Retina (tissue), 1 donor: ENCODE data around the gene IHH.

Experiments
- DNase-seq: peaks from one replicate; pipeline ENCODE4 v3.0.0-alpha.2; 2016

The IHH gene

GRCh38 chr2:219037783-219038499 lies 22.8 kb downstream of the IHH start:
- DNase-seq: no peak

GRCh38 chr2:219035942-219036341 lies 24.8 kb downstream of the IHH start:
- DNase-seq: no peak

DNA sequence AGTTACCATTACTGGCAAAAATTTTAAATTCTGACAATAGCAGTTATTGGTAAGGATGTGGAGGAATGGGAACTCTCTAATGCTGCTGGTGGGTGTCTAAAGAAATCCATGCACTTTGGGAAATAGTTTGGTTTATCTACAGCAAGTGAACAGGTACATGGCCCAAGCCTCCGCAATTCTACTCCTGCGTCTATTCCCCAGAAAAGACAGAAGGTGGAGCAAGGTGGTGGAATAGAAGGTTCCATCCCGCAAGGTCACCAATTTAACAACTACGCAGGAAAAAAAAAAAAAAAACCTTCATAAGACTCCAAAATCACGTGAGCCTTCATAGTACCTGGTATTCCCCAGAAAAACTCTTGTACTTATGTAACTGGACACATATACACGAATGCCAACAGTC lies 25.9 kb downstream of the IHH start:
- no peak for DNase-seq

DNA sequence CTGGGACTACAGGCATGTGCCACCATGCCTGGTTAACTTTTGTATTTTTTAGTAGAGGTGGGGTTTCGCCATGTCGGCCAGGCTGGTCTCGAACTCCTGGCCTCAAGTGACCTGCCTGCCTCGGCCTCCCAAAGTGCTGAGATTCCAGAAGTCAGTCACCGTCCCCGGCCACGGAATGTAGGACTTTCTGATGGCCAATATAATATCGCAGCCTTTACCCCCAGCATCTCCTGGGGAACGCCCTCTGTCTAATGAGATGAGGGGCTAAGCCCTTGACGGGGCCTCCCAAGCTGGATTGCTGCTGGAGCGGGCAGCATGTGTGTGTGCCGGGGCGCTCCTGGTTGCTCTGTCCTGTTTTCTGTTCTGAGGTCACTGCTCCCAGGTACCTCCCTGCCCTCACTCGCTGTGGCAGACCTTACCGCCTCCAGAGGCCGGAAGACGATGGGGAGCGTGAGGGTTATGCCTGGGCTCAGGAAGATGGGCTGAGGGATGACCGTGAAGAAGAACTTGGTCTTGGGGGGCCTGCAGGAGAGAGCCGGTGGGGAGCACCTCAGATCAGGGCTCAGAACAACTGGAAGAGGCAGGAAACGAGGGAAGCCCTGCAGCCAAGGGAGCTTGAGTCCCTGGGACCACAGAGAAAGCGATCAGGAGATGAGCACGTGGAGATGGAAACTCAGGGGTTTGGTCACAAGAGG lies 28.5 kb downstream of the IHH start:
- DNase-seq: no peak

DNA sequence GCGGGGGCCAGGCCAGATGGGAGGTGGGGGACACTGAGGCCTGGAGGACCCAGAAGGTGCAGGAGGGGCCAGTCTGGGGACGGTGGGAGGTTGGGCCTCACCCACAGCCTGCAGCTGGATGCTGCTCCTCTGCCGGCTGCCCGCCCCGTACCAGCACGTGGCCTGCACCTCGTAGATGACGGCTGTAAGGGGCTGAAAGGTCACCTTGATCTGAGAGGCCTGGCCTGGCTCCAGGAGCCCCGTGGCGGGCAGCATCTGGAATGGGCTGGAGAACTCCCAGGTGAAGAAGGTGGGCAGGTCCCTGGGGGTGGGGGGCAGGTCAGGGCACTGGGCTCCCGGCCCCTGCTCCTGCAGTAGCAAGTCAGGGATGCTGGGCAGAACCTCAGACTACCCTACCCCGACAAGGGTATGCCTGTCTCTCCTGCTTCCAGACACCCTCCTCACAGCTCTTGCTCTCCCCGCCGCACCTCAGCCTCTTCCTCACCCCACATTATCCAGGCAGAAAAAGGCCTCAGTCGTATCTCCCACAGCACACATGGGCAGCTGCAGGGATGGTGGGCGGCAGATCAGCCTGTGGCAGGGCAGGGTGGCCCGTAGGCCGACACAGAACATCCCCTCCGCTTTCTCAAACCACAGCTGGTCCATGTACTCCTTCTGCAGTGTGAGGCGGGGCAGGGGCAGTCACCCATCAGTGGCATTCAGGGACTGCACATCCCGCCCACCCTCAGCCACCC lies 29.5 kb downstream of the IHH start:
- DNase-seq: no peak

DNA sequence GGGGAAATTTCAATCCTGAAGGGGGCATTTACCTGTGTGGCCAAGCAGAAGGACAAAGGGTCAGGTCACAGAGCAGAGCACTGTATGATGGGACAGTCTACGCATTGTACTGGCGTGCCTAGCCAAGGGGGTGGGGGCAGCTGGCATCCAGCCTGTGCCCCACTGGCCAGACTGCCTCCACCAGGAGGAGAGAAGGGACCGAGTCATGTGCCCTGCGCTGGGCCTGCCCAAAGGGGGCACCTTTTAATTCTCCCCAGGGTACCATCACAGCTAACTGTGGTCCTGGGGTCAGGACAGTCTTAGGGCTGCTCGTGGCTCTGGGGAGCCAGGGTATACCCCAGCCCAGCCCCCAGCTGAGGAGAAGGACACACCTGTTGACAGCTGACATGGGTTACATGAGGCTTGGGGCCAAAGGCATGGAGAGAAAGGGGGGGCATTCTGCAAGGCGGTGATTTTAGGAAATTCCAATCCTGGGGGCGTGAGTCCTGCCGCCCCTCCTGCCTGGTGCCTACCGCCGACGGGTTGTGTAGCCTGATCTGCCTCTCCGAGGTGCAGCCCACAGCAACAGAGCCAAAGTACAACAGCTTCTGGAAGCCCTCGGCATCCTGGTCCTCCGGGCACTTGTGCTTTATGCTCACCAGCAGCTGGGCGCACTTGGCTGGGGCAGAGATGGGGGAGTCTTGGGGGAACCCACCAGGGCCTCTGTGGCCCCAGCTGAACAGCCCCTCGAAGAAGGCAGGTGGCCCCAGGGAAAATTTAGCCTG lies 30.4 kb downstream of the IHH start:
- DNase-seq: no peak

DNA sequence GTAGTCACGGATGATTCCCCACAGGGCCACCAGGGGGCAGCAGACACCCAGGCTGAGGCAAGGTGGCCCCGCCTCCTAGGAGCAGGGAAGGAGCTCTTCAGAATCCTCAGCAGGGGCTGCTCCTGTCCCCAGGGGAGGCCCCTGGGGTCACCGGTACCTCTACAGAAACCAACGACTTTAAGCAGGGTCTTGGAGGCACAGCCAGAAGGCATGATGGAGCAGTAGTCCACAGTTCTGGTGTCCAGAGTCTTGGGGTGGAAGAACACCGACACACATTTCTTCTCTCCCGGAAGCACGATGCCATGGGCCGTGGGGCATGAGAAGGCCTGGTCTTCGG lies 30.9 kb downstream of the IHH start:
- DNase-seq: peak; percentile 81

DNA sequence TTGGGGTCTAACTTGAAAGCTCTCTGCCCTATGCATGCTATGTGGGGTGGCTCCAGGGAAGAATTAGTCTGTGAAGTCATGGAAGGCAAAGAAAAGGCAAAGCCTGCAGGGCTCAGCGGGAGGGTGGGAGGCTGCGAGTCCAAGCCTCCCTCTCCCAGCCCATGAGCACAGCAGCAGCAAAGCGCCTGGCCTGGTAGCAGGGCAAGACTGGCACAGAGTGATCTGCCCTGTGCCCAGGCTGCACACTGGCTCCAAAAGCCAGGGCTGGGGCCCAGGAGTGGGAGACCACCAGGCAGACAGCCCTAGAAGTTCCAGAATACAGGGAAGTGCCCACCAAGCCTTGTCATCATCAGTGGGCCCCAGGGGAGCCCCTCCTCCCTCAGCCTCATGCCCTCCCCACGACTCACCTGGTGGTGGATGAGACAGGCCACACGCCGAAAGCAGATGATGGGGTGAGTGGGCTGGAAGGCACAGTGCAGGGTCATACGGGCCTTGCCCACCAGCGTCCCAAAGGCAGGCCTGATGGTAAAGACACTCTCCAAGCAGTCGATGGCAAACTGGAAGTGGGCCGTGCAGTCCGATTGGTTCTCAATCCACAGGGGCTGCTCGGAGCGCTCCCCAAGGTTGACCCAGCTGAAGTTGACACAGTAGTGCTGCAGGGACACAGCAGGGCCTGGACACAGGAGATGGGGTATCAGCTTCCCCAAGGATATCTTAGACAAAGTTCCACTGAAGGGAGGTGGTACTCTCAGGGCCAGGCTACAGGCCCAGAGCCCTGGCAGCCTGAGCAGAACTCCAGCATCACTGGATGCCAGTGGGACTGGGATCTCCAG lies 31.5 kb downstream of the IHH start:
- DNase-seq: no peak

DNA sequence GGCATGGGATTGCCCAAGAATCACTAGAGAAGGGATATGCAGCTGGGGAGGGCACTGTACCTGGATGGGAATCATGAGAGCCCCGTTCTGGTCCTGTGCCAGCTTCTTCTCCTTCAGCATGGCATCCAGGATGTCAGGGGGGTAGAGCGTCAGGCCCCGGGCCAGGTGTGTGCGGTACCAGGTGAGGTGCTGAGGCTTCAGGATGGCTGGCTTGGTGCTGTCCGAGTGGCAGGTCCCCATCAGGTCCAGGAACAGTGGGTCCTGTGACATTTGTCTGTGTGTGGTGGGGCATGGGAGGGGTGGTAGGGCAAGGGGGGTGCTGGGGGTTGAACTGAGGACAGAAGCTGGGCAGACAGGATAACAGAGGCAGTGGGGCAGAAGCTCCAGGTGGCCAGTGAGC lies 32.6 kb downstream of the IHH start:
- DNase-seq: no peak

GRCh38 chr2:219027511-219028055 lies 33.1 kb downstream of the IHH start:
- DNase-seq: no peak

DNA sequence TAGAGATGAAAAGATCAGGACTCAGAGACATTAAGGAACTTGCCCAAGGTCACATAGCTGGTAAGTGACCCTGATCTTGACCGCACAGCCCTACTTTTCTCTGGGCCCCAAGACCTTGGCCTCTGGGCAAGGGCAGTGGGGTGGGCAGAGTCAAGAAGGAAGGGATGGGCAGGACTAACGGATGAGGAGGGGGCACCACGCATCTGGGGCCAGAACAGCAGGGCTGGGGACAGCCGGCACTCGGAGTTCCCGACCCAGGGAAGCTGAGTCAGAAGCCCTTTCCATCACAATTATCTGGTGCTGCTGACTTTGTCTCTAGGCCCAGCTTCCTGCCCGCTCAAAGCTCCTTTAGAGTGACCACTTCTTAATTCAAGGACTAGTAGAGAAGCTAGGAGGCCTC lies 33.8 kb downstream of the IHH start:
- DNase-seq: no peak

- no peak for DNase-seq
These were observed 34.8 kb downstream of the IHH start for GRCh38 chr2:219025637-219026585.

GRCh38 chr2:219024059-219024458 lies 36.7 kb downstream of the IHH start:
- DNase-seq: no peak

DNA sequence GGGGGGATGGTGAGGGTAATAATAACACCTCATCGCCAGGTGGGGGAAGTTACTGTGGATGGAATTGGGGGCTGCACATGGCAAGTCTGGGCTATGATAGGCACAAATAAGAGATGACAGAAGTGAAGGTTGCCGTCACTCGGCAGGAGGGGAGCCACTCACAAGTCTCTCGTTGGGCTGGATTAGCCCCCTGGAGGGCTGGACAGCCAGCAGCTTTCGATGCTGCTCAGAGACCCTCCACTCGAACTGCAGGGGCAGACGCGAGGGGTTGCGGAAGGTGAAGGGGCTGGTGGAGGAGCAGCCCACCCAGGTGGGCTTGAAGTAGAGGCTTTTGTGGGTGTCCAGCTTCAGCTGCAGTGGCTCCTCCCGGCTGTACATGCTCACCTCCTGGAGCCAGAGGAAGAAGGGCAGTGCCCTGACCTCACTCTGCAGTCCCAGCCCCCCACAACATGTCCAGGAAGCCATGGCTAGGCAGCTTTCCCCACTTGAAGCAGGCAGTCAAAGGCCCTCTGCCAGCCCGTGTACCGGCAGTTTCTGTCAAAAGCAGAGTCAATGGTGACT lies 37.6 kb downstream of the IHH start:
- no peak for DNase-seq

GRCh38 chr2:219022616-219023015 lies 38.1 kb downstream of the IHH start:
- DNase-seq: no peak

GRCh38 chr2:219022041-219022440 lies 38.7 kb downstream of the IHH start:
- DNase-seq: no peak

DNA sequence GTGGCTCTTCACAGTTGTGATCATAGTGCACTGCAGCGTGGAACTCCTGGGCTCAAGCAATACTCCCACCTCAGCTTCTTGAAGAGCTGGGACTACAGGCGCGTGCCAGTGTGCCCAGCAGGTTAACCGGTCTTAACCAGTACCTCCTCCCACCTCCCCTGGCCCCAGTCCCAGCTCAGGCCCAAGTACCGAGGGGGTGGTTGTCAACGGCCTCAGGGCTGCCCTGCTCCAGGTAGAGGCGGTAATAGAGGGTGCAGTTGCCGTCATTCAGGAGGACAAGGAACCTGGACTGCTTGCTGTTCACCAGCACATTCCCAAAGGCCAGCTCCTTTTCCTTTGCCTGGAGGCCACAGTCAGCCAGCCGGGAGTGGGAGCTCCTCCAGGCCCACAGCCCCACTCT lies 39.1 kb downstream of the IHH start:
- no peak for DNase-seq

DNA sequence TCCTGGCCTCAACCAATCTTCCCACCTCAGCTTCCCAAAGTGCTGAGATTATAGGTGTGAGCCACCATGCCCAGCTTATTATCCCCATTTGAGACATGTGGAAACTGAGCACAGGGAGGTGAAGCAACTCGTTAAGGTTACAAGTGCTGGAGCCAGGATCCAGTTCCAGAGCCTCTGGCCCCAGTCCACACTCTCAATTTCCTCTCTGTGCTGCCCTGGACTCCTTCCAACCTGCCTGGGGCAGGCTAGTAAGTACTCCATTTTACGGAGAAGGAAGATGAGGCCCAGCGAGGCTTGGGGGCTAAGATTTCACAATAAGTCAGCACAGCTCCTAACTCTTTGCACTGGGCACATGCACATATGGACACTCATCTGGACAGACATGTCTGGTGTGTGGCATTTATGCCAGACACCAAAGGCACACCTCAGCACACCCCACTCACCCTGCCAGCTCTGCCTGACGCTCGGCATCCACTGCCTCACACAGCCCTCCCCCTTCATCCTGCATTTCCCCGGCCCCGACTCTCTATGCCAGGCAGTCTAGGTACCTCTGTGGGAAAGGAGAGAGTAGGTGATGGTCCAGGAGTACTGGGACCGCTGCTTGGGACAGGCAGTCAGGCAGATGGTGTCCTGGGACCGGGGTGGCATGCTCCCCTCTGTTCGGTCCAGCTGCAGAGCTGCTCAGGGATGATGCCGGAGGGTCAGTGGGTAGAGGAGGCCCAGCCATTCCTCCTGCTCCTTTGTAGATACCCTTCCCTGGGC lies 39.9 kb downstream of the IHH start:
- DNase-seq: no peak

DNA sequence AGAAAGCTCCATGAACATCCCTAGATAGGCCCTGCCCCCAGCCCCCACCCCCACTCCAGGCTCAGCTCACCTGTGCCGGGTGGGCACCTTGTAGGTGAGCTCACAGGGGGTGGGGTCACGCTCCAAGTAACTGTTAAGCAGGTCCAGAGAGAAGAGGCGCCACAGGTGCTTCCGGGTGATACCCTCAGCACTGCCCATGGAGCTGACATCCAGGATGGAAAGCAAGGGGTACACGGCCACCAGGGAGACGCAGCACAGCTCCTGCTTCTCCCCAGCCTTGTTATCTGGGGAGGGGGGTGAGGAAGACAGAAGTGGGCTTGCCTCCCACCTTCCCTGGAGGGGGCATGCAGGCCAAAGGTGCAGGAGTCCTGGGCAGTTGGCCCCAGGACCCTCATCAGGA lies 41.3 kb downstream of the IHH start:
- DNase-seq: no peak

- DNase-seq: no peak
These were observed 42.0 kb downstream of the IHH start for GRCh38 chr2:219018726-219019125.
